ENCODE results near the gene UROC1. TPM values are rescaled to one million over a fixed set of nuclear protein-coding genes. Genes with fewer than 3 reads are reported as not detected.

The UROC1 gene
- total and polyA plus RNA-seq, 2 of the 4 experiments (the other 2 are of a cell fraction): not detected

- Histone ChIP-seq H2AK5ac (ENCODE audit: low read depth, low read length) (no peak overlapping the region), H3K9me3 (ENCODE audit: control insufficient read depth, insufficient read depth, low read length) (no peaks in the 10 kb centered on the region), H3K27ac (ENCODE audit: insufficient read depth, low read length) (no peak overlapping the region), H2AFZ (replicated peaks; ENCODE audit: low read length, poor library complexity) (no peak overlapping the region), H4K91ac (ENCODE audit: insufficient read depth, low read depth, low read length) (no peak overlapping the region), H3K4me2 (ENCODE audit: low read depth, low read length) (no peak overlapping the region), H4K20me1 (ENCODE audit: insufficient read depth, low read length) (no peaks in the 10 kb centered on the region), H2BK5ac (ENCODE audit: low read depth, low read length, poor library complexity, severe bottlenecking) (no peak overlapping the region), H2BK20ac (ENCODE audit: low read depth, low read length) (no peak overlapping the region), H3K9ac (ENCODE audit: low read depth, low read length) (no peak overlapping the region), H3K4me3 (ENCODE audit: insufficient read depth, low read depth, low read length) (no peak overlapping the region), H4K8ac (ENCODE audit: low read depth in 2 of 2, low read length in 2 of 2) (no peak overlapping the region), H2BK120ac (ENCODE audit: low read depth, low read length) (no peak overlapping the region), H3K4me1 (ENCODE audit: control insufficient read depth, insufficient read depth, low read length) (no peaks in the 10 kb centered on the region), H3K18ac (ENCODE audit: low read depth, low read length) (no peak overlapping the region), H3K4ac (ENCODE audit: low read depth, low read length) (no peak overlapping the region), H2BK15ac (ENCODE audit: low read depth, low read length) (no peak overlapping the region), H3K36me3 (ENCODE audit: control insufficient read depth, insufficient read depth, low read length) (no peaks in the 10 kb centered on the region), H2AK9ac (replicated peaks; ENCODE audit: low read depth, low read length, poor library complexity) (no peak overlapping the region), H3K79me1 (ENCODE audit: low read depth in 1 of 2, low read length in 2 of 2) (no peaks in the 10 kb centered on the region), H3K23ac (ENCODE audit: low read depth, low read length) (no peak overlapping the region), H3K27me3 (ENCODE audit: control insufficient read depth, insufficient read depth, low read length) (peaks cover 15% of the 10 kb centered on the region; the same call in 1 of the 2 replicates), H4K5ac (ENCODE audit: low read depth, low read length) (no peak overlapping the region), H3K9me1 (ENCODE audit: insufficient read depth, low read length) (no peaks in the 10 kb centered on the region), H3K56ac (ENCODE audit: extremely low read depth, insufficient read depth, low read length) (no peak overlapping the region), H3K14ac (replicated peaks; ENCODE audit: low read depth, low read length) (no peak overlapping the region)
- dilution Hi-C loops (cut with HindIII; ENCODE audit: low sequenced_read_pairs, unreplicated experiment): no loop called here
- CTCF ChIA-PET: no interaction called here
- no peak for ATAC-seq (ENCODE audit: low read depth)
- DNase-seq: no peak
- POLR2A ChIA-PET (ENCODE audit: unreplicated experiment): no interaction called here
- no TSS peak for BruUV-seq (replicated peaks)
- in situ Hi-C loops (cut with MboI; ENCODE audit: low sequenced_read_pairs): no loop called here
- intact Hi-C loops (cut with micrococcal nuclease): no loop called here
- no CpG with 5 or more reads among the region's 9 CpGs for WGBS, 2 experiments (ENCODE audit: extremely low coverage in 2 of 2, insufficient read length in 1 of 2)
- TF ChIP-seq CHD1 (IDR thresholded peaks at IDR 0.05; ENCODE audit: low read depth, low read length): no peak
- no peak for TF ChIP-seq MXI1 (IDR thresholded peaks at IDR 0.05; ENCODE audit: borderline replicate concordance, low read depth, low read length)
- TF ChIP-seq ELK1 (IDR thresholded peaks at IDR 0.05; ENCODE audit: borderline replicate concordance, low read depth, low read length): no peak
- no peak for TF ChIP-seq MAFK (IDR thresholded peaks at IDR 0.05; ENCODE audit: low read depth, low read length)
- TF ChIP-seq CEBPB (IDR thresholded peaks at IDR 0.05; ENCODE audit: low read depth, low read length): no peak
- no peak for TF ChIP-seq NFE2L2 (IDR thresholded peaks at IDR 0.05; ENCODE audit: low read depth, low read length)
- TF ChIP-seq RCOR1 (IDR thresholded peaks at IDR 0.05; ENCODE audit: insufficient replicate concordance, low read length): no peak
- TF ChIP-seq SMC3 (IDR thresholded peaks at IDR 0.05; ENCODE audit: low read depth, low read length): no peak
- no peak for TF ChIP-seq FOS (IDR thresholded peaks at IDR 0.05; ENCODE audit: low read depth, low read length)
- no peak for TF ChIP-seq RAD21 (IDR thresholded peaks at IDR 0.05; ENCODE audit: low read length)
These were observed 31.6 kb downstream of the UROC1 start for GRCh38 chr3:126485956-126486355.
